Measurements from ENCODE around the gene CAP2. TPM values are rescaled to one million over a fixed set of nuclear protein-coding genes. Genes with fewer than 3 reads are reported as not detected.
"Not testable (repeated sequence)": the region's sequence is repeated elsewhere in the genome, so short reads cannot be mapped to it uniquely, and the experiment has no call there.

CAP2 gene
- total and polyA plus RNA-seq, 12 donors = 1.3 to 21.9 (median 11.9) TPM

- no peaks in the 10 kb centered on the region for H3K4me1 ChIP-seq (replicated peaks in 1 of 2)
- H3K27me3 ChIP-seq = no peaks in the 10 kb centered on the region
- DNase-seq = no peak
- WGBS, 4 donors = 94 to 99% (median 98%) methylated on average over 4 of the region's 4 CpGs
- TF ChIP-seq POLR2A (IDR thresholded peaks at IDR 0.05) = no peak
- TF ChIP-seq CTCF (IDR thresholded peaks at IDR 0.05) = no peak
- intact Hi-C loops (cut with DNase I) = no loop called here
- H3K27ac ChIP-seq = no peak overlapping the region
- no peaks in the 10 kb centered on the region for H3K9me3 ChIP-seq (replicated peaks in 1 of 3)
- no peaks in the 10 kb centered on the region for H3K36me3 ChIP-seq (replicated peaks in 1 of 2)
- no peak overlapping the region for H3K4me3 ChIP-seq
Measured at GRCh38 chr6:17410281-17410680, 16.9 kb downstream of the CAP2 start.

- H3K27ac ChIP-seq = no peak overlapping the region
- DNase-seq = no peak
- no peaks in the 10 kb centered on the region for H3K27me3 ChIP-seq
- no peaks in the 10 kb centered on the region for H3K9me3 ChIP-seq (replicated peaks in 1 of 3)
- no peaks in the 10 kb centered on the region for H3K36me3 ChIP-seq (replicated peaks in 1 of 2)
- WGBS, 4 donors = 86 to 92% (median 89%) methylated on average over 5 of the region's 5 CpGs
- no peak overlapping the region for H3K4me3 ChIP-seq
- intact Hi-C loops (cut with DNase I) = no loop called here
- H3K4me1 ChIP-seq (replicated peaks in 1 of 2) = peaks cover 4 to 9% of the 10 kb centered on the region in 2 donors
- no peak for TF ChIP-seq CTCF (IDR thresholded peaks at IDR 0.05)
Measured at GRCh38 chr6:17413313-17413750, 19.9 kb downstream of the CAP2 start.

GRCh38 chr6:17414395-17414794 lies 21.0 kb downstream of the CAP2 start:
- intact Hi-C loops (cut with DNase I); H3K27me3 ChIP-seq; H3K27ac ChIP-seq; DNase-seq; H3K36me3 ChIP-seq (replicated peaks in 1 of 2); H3K9me3 ChIP-seq (replicated peaks in 1 of 3); H3K4me3 ChIP-seq: not testable (repeated sequence)
- 89 to 96% (median 92%) methylated on average over 1 of the region's 1 CpG for WGBS, 4 donors
- H3K4me1 ChIP-seq (replicated peaks in 1 of 2) = peaks cover 4 to 13% of the 10 kb centered on the region in 2 donors

- H3K4me3 ChIP-seq = no peak overlapping the region
- H3K4me1 ChIP-seq (replicated peaks in 1 of 2) = peaks cover 4 to 13% of the 10 kb centered on the region in 2 donors
- TF ChIP-seq POLR2A (IDR thresholded peaks at IDR 0.05) (no peak), CTCF (IDR thresholded peaks at IDR 0.05) (no peak)
- H3K27me3 ChIP-seq = no peaks in the 10 kb centered on the region
- H3K36me3 ChIP-seq (replicated peaks in 1 of 2) = no peaks in the 10 kb centered on the region
- 91 to 100% (median 99%) methylated on average over 2 of the region's 2 CpGs for WGBS, 4 donors
- DNase-seq = no peak
- H3K27ac ChIP-seq = no peak overlapping the region
- no peaks in the 10 kb centered on the region for H3K9me3 ChIP-seq (replicated peaks in 1 of 3)
- intact Hi-C loops (cut with DNase I) = no loop called here
Measured at GRCh38 chr6:17415321-17415720, 21.9 kb downstream of the CAP2 start.

- Histone ChIP-seq H3K9me3 (replicated peaks in 1 of 3) (no peaks in the 10 kb centered on the region), H3K4me3 (no peak overlapping the region), H3K4me1 (replicated peaks in 1 of 2) (peaks cover 4 to 13% of the 10 kb centered on the region in 2 donors), H3K27me3 (no peaks in the 10 kb centered on the region), H3K36me3 (replicated peaks in 1 of 2) (no peaks in the 10 kb centered on the region), H3K27ac (no peak overlapping the region)
- intact Hi-C loops (cut with DNase I) = no loop called here
- no peak for TF ChIP-seq CTCF (IDR thresholded peaks at IDR 0.05)
- TF ChIP-seq POLR2A (IDR thresholded peaks at IDR 0.05) = no peak
- no peak for DNase-seq
Measured at GRCh38 chr6:17416806-17417205, 23.4 kb downstream of the CAP2 start.
